Keratinocyte (primary cell): Measurements from ENCODE around the gene LPAR1.

Source experiments
- EZH2 ChIP-seq: IDR thresholded peaks from one replicate; pipeline ENCODE4 v1.6.1; 2012; ENCODE audit warnings: inconsistent platforms, mild to moderate bottlenecking, low read length, moderate library complexity
- TF ChIP-seq, protein P1 (sequence below), 3 experiments: IDR thresholded peaks in 1 of 3; conservative IDR thresholded peaks in 1 of 3; optimal IDR thresholded peaks in 1 of 3; 2 replicates in 2 of 3; 3 replicates in 1 of 3; pipeline versions ENCODE3 to v1.5.1; 2011; ENCODE audit warnings: low read length in 3 of 3, mild to moderate bottlenecking in 3 of 3, moderate library complexity in 2 of 3, control low read depth in 1 of 3, inconsistent platforms in 1 of 3; ENCODE audit not compliant: insufficient read depth in 2 of 3; ENCODE audit errors: extremely low read depth in 1 of 3

DNA sequence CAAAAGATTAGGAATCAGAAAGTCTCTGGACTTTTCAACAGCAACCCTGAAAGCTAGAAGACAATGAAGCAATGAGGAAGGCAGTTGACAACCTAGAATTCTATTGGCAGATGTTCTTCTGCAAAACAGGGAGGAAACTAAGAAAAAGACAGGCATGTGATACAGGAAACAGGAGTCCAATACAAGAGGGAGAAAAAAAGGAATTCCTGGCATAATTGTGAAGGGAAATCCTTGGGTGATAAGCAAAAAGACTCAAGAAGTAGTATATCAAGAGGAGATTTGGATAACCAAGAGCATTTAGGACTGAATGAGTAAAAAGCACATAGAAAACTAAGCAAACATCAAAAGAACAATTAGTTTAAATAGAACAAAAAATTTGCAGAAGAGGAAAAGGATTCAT is 58.6 kb downstream of the LPAR1 start:
- TF ChIP-seq, protein P1, sequence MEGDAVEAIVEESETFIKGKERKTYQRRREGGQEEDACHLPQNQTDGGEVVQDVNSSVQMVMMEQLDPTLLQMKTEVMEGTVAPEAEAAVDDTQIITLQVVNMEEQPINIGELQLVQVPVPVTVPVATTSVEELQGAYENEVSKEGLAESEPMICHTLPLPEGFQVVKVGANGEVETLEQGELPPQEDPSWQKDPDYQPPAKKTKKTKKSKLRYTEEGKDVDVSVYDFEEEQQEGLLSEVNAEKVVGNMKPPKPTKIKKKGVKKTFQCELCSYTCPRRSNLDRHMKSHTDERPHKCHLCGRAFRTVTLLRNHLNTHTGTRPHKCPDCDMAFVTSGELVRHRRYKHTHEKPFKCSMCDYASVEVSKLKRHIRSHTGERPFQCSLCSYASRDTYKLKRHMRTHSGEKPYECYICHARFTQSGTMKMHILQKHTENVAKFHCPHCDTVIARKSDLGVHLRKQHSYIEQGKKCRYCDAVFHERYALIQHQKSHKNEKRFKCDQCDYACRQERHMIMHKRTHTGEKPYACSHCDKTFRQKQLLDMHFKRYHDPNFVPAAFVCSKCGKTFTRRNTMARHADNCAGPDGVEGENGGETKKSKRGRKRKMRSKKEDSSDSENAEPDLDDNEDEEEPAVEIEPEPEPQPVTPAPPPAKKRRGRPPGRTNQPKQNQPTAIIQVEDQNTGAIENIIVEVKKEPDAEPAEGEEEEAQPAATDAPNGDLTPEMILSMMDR (optimal IDR thresholded peaks at IDR 0.05 in 1 of 3, IDR thresholded peaks at IDR 0.05 in 1 of 3, conservative IDR thresholded peaks at IDR 0.05 in 1 of 3; ENCODE audit: extremely low read depth in 1 of 3, insufficient read depth in 2 of 3, low read length in 3 of 3) = no peak
- TF ChIP-seq EZH2 = no peak
